Cardiac muscle cell (in vitro differentiated cells and primary cell): ENCODE data around the gene UTP20. TPM values are rescaled to one million over a fixed set of nuclear protein-coding genes. Genes with fewer than 3 reads are reported as not detected.

Source experiments
- DNase-seq, 2 donors: peaks; one replicate each; pipeline versions ENCODE4 v3.0.0 to v3.0.0-alpha.2; 2010 to 2017; ENCODE audit warnings: low read depth in 1 of 2, low spot score in 1 of 2
- H3K27ac ChIP-seq: fragments of 200-600 bp; sonication (generic); 2 replicates; pipeline ENCODE4 v1.5.1; 2016
- H3K27me3 ChIP-seq: fragments of 200-600 bp; sonication (generic); 2 replicates; pipeline ENCODE4 v1.6.0; 2016; ENCODE audit warnings: control low read depth
- H3K36me3 ChIP-seq: fragments of 200-600 bp; sonication (generic); 2 replicates; pipeline ENCODE4 v1.5.1; 2016; ENCODE audit warnings: control low read depth
- H3K4me1 ChIP-seq: fragments of 200-600 bp; sonication (generic); 2 replicates; pipeline ENCODE4 v1.8.1; 2017; ENCODE audit warnings: low read depth, mild to moderate bottlenecking, mixed run types
- H3K4me3 ChIP-seq: fragments of 200-600 bp; sonication (generic); 2 replicates; pipeline ENCODE4 v1.5.1; 2016; ENCODE audit warnings: mild to moderate bottlenecking
- H3K9me3 ChIP-seq: fragments of 200-600 bp; sonication (generic); 2 replicates; pipeline ENCODE4 v1.5.1; 2017; ENCODE audit warnings: low read depth, mild to moderate bottlenecking, control low read depth
- polyA plus RNA-seq: library from polyadenylated mRNA; unstranded; fragments of >200 nt; fragmentation: Nextera tagmentation; extraction: Ambion mirVana; gene quantifications from 2 replicates; pipeline ENCODE4 v1.2.1, GENCODE V29; 2016
- total RNA-seq: library from RNA; depleted of rRNA; stranded (reverse); fragments of >200 nt; gene quantifications from 2 replicates; pipeline ENCODE4 v1.2.3, GENCODE V29; 2016
- TF ChIP-seq, protein P1 (sequence below): IDR thresholded peaks from 2 replicates; pipeline ENCODE4 v1.5.1; 2012; ENCODE audit warnings: low read depth, mild to moderate bottlenecking, low read length

The UTP20 gene
- total and polyA plus RNA-seq, 2 experiments from 2014 or later: 2.1 to 2.9 TPM

DNA sequence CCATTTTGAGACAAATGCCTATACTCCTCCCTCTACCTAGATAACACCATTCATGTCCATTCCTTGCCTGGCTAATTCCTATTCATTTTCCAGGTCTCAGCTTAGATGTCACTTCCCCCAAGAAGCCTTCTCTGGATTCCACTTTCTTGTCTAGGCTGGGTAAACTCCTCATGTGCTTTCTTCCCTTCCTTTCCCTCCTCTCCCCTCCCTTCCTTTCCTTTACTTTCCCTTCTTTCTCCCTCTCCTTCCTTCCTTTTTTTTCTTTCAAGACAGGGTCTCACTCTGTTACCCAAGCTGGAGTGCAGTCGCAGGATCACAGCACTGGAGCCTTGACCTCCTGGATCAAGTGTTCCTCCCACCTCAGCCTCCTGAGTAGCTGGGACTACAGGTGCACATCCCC lies 3.5 kb upstream of the UTP20 start:
- no peaks in the 10 kb centered on the region for H3K9me3 ChIP-seq
- H3K4me3 ChIP-seq: no peak overlapping the region
- TF ChIP-seq, protein P1, sequence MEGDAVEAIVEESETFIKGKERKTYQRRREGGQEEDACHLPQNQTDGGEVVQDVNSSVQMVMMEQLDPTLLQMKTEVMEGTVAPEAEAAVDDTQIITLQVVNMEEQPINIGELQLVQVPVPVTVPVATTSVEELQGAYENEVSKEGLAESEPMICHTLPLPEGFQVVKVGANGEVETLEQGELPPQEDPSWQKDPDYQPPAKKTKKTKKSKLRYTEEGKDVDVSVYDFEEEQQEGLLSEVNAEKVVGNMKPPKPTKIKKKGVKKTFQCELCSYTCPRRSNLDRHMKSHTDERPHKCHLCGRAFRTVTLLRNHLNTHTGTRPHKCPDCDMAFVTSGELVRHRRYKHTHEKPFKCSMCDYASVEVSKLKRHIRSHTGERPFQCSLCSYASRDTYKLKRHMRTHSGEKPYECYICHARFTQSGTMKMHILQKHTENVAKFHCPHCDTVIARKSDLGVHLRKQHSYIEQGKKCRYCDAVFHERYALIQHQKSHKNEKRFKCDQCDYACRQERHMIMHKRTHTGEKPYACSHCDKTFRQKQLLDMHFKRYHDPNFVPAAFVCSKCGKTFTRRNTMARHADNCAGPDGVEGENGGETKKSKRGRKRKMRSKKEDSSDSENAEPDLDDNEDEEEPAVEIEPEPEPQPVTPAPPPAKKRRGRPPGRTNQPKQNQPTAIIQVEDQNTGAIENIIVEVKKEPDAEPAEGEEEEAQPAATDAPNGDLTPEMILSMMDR: no peak
- no peaks in the 10 kb centered on the region for H3K36me3 ChIP-seq
- no peaks in the 10 kb centered on the region for H3K4me1 ChIP-seq
- DNase-seq: no peak
- no peaks in the 10 kb centered on the region for H3K27me3 ChIP-seq
- no peak overlapping the region for H3K27ac ChIP-seq

DNA sequence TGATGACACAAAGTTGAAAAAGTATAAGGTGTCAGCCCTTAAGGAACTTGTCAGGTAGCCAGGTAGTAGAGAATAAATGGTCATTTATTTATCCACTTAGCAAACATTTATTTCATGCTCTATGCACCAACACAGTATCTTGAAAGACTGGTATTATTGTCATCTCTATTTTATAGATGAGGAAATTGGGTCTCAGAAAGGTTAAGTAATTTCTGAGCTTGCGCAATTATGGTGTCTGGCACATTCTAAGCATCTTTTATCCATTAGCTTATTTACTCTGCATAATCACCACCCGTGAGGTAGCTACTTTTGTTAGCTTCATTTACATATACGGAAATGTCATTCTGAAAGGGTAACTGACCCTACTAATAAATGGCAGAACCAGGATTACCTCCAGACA lies 2.5 kb upstream of the UTP20 start:
- H3K27me3 ChIP-seq: no peaks in the 10 kb centered on the region
- no peaks in the 10 kb centered on the region for H3K4me1 ChIP-seq
- no peaks in the 10 kb centered on the region for H3K9me3 ChIP-seq
- H3K36me3 ChIP-seq: no peaks in the 10 kb centered on the region
- no peak overlapping the region for H3K4me3 ChIP-seq
- no peak overlapping the region for H3K27ac ChIP-seq
- no peak for DNase-seq
- TF ChIP-seq, protein P1: no peak

DNA sequence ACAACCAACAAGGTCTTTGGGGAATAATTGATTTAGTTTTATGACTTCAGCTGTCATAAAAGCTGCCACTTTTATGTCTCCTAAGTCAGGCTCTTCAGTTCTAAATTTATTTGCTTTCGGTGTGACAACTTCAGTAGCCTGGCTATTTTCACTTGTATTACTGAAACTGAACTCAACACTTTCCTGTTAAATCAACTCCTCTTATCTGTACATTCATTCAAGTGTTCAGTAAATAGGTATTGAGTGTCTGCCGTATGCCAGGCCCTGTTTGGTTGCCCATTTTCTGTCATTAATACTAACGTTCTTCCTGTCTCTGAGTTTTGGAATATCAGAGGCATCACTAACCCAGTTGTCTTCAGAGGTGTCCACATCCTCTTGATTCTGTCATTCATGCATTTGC lies 7.5 kb downstream of the UTP20 start:
- TF ChIP-seq, protein P1: no peak
- H3K36me3 ChIP-seq: peaks cover 5% of the 10 kb centered on the region
- H3K4me1 ChIP-seq: peaks cover 12% of the 10 kb centered on the region
- no peak overlapping the region for H3K4me3 ChIP-seq
- no peaks in the 10 kb centered on the region for H3K9me3 ChIP-seq
- H3K27ac ChIP-seq: no peak overlapping the region
- no peaks in the 10 kb centered on the region for H3K27me3 ChIP-seq
- peak in 1 of 2 donors; percentile 50 for DNase-seq

DNA sequence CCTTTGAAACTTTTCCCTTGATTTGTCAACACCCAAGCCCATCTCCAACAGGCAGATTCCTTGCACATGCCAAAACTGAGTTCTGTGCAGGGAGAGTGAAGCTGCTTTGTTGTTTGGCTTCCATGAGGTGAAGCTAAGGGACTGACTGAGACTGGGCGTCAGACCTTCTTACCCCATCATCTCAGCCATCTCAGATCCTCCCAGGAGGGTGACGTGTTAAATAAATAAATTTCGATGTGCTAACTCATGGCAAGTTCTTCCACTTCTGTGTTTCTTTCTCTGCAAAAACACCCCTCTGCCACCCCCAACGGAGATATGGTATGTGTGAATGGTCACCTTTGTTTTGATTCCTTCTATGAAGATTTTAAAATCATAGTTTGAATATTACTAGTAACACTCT lies 17.8 kb downstream of the UTP20 start:
- Histone ChIP-seq H3K4me1 (no peaks in the 10 kb centered on the region), H3K27ac (no peak overlapping the region), H3K27me3 (no peaks in the 10 kb centered on the region), H3K9me3 (no peaks in the 10 kb centered on the region), H3K4me3 (no peak overlapping the region), H3K36me3 (peaks cover 12% of the 10 kb centered on the region)
- TF ChIP-seq, protein P1: no peak
- DNase-seq: no peak

DNA sequence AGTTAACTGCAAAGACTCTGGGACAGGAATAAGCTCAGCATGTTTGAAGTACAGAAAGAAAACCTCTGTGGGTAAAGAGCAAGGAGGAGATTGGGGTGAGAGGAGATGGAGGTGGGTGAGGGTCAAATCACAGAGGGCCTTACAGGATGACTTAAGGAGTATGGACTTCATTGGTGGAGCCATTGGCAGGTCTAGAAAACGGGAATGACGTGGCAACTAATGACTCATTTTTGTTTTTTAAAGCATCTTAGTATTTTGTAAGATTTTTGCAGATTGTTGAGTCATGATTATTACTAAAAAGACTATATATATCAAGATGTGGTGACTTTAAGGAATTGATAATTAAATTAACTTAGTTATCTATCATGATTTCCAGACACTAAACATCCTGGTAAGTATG lies 18.5 kb downstream of the UTP20 start:
- peak in 1 of 2 donors; percentile 68 for DNase-seq
- Histone ChIP-seq H3K4me1 (no peaks in the 10 kb centered on the region), H3K9me3 (no peaks in the 10 kb centered on the region), H3K36me3 (peaks cover 12% of the 10 kb centered on the region), H3K27me3 (no peaks in the 10 kb centered on the region), H3K4me3 (no peak overlapping the region), H3K27ac (no peak overlapping the region)
- TF ChIP-seq, protein P1: no peak

DNA sequence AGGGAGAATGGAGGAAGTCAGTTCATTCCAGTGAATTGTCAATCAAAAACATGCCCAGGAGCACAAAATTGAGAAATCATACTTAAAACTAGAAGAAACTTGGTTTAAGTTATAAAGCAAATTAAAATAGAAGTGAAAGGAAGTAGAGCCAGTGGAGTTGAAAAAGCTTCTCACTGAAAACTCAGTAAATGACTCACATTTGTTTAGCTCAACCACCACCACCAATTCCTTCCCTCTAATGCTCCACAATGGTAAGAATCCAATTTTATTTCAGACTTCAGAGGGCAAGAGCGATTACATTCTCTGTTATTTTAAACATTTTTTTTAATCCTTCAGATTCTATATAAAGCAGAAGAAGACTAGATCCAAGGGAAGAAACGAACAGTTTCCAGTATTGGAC lies 19.4 kb downstream of the UTP20 start:
- H3K4me1 ChIP-seq: no peaks in the 10 kb centered on the region
- TF ChIP-seq, protein P1: no peak

More for the DNA sequence above, 19.4 kb downstream of the UTP20 start:
- Histone ChIP-seq H3K27ac (no peak overlapping the region), H3K36me3 (peaks cover 12% of the 10 kb centered on the region), H3K9me3 (no peaks in the 10 kb centered on the region), H3K4me3 (no peak overlapping the region), H3K27me3 (no peaks in the 10 kb centered on the region)
- DNase-seq: peak in 1 of 2 donors; percentile 9
